RPMI7951 (cell line): ENCODE data around the gene TRMT112. TPM values are rescaled to one million over a fixed set of nuclear protein-coding genes. Genes with fewer than 3 reads are reported as not detected.

Experiments used
- DNase-seq: peaks from one replicate; pipeline ENCODE4 v3.0.0-alpha.2; 2012; ENCODE audit warnings: low read depth
- total RNA-seq: library from RNA; depleted of rRNA; stranded (reverse); fragments of >200 nt; shearing (Covaris generic); gene quantifications from 2 replicates; pipeline ENCODE4 v1.2.3, GENCODE V29; 2014; rRNA removed

TRMT112 gene
- total RNA-seq, 1 experiment from 2014 or later: 434 TPM

- DNase-seq: no peak
Observed at GRCh38 chr11:64275841-64276240, 41.5 kb downstream of the TRMT112 start.

DNA sequence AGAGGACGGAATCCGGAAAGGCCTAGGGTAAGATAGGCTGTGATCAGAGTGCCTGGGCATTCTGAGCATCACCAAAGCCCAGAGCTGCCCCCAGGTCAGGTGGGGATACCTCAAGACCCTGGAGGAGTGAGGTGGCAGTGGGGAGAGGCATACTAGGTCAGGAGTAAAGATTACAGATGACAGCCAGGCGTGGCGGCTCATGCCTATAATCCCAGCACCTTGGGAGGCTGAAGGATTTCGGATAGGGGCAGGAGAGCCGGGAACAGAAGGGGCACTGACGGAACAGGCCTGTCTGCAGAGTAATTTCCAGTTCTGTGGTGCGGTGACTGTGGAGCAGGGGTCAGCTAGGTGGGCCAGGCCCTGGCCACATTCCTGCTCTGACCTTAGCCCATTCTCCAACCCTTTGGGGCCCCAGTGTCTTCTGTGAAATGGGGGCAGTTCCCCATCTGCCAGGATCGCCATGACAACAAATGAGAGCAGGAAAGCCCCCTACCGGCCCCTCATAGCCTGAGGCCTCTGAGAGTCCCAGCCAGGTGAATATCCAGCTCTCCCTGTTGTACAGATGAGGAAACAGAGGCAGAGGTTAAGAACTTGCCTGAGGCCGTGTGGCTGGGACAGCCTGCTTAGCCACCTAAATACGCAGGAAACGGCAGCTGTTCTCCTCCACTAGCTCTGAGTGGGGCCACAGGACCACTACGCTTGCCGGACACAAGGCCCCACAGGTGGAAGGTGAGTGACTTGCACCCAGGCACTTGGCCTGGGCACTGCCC lies 42.1 kb downstream of the TRMT112 start:
- no peak for DNase-seq

DNA sequence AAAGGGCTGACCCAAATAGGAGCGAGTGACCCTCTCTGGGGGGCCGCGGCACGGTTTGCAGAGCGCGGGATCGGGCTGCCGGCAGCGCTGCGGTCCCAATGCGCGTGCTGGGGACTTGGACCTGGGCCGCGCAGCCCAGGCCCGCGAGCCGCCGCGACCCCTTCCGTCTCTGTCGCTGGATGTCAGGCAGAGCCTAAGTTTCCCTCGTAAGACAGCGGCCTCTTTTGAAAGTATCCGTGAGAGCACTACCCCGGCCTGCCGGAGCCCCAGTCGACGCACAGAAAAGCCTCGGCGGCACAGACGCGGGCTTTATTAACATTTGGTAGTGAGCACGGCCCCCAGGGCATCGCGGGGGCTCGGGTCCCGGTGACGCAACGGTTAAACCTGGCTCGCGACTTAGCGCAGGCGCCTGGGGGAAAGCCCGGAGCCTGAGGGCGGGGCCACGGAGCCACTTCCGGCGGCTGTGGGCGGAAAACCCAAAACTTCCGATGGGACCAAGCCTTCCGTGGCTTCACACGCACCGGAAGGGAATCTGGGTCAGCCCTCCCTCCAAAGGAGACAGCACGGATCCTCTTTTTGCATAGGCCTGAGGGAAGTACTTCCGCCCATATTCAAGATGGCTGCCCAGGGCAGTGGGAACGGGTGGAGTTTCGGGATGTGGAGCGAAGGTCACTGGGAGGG lies 47.7 kb downstream of the TRMT112 start:
- DNase-seq: peak; percentile 100

GRCh38 chr11:64268893-64269539 lies 48.3 kb downstream of the TRMT112 start:
- no peak for DNase-seq

GRCh38 chr11:64268025-64268892 lies 49.1 kb downstream of the TRMT112 start:
- DNase-seq: peak; percentile 98

DNA sequence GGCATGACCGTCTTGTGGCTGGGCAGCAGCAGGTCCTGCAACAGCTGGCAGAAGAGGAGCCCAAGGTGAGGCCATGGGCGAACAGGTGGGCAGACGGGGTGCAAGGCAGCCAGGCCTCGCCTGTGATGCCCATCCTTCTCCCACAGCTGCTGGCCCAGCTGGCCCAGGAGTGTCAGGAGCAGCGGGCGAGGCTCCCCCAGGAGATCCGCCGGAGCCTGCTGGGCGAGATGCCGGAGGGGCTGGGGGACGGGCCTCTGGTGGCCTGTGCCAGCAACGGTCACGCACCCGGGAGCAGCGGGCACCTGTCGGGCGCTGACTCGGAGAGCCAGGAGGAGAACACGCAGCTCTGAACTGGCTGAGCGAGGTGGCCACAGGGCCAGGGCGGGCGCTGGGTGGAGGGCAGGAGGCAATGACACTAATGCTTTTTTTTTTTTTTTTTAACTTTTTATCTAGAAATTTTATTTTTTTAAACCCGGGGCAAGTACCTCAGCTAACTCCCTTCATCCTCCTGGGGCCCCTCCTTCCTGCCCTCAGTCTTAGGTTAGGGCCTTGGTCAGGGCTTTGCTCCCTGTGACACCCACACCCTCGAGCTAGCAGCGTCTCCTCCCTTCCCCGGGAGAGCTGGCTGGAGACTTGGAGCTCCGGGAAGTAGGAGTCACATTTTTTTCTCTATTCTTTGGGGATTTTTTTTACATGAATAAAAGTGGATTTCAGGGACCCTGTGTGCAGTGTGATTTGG lies 50.0 kb downstream of the TRMT112 start:
- DNase-seq: peak; percentile 47

Other genes with a start within 250 kb of the TRMT112 start
- 36.7 and 43.3 TPM in 2 replicates for gene MACROD1, start 151.4 kb downstream of the TRMT112 start, total RNA-seq
- gene STIP1, start 131.4 kb downstream of the TRMT112 start, total RNA-seq: 306 and 321 TPM in 2 replicates
- gene FERMT3, start 110.8 kb downstream of the TRMT112 start, total RNA-seq: 25.9 and 29.1 TPM in 2 replicates
- 67.2 and 79.8 TPM in 2 replicates for gene TRPT1, start 91.4 kb downstream of the TRMT112 start, total RNA-seq
- gene NUDT22, start 91.3 kb downstream of the TRMT112 start, total RNA-seq: 59.7 and 90.2 TPM in 2 replicates
- 17.2 and 23.7 TPM in 2 replicates for gene DNAJC4, start 87.0 kb downstream of the TRMT112 start, total RNA-seq
- 45.7 and 51.3 TPM in 2 replicates for gene VEGFB, start 83.0 kb downstream of the TRMT112 start, total RNA-seq
- gene FKBP2, start 76.5 kb downstream of the TRMT112 start, total RNA-seq: 76.3 and 109 TPM in 2 replicates
- 418 and 531 TPM in 2 replicates for gene PPP1R14B, start 70.6 kb downstream of the TRMT112 start, total RNA-seq
- gene PLCB3, start 66.0 kb downstream of the TRMT112 start, total RNA-seq: 48.1 and 60.4 TPM in 2 replicates
- 121 and 165 TPM in 2 replicates for gene BAD, start 32.9 kb downstream of the TRMT112 start, total RNA-seq
- 25.9 and 26.8 TPM in 2 replicates for gene GPR137, start 31.7 kb downstream of the TRMT112 start, total RNA-seq
- not detected in 2 replicates for gene KCNK4, start 26.3 kb downstream of the TRMT112 start, total RNA-seq
- 0.68 and 1.7 TPM in 2 replicates for gene CATSPERZ, start 17.2 kb downstream of the TRMT112 start, total RNA-seq
- 7.4 and 10.8 TPM in 2 replicates for gene ESRRA, start 12.0 kb downstream of the TRMT112 start, total RNA-seq
- 245 and 355 TPM in 2 replicates for gene PRDX5, start 562 bp upstream of the TRMT112 start, total RNA-seq
- 1.2 and 2.8 TPM in 2 replicates for gene CCDC88B, start 22.6 kb upstream of the TRMT112 start, total RNA-seq
- 20.8 and 35.0 TPM in 2 replicates for gene RPS6KA4, start 41.6 kb upstream of the TRMT112 start, total RNA-seq
- gene SLC22A11, start 238.4 kb upstream of the TRMT112 start, total RNA-seq: not detected in 2 replicates